Coronary artery (tissue), 2 donors: ENCODE data around the gene NBAS.

Experiments
- DNase-seq: peaks from one replicate; pipeline ENCODE4 v3.0.0-alpha.2; 2017; ENCODE audit warnings: low spot score
- H3K27ac ChIP-seq, 2 donors: fragments of 200-600 bp; sonication (generic); one replicate each; pipeline ENCODE4 v1.5.1; 2016 to 2019
- H3K4me3 ChIP-seq: fragments of 200-600 bp; sonication (generic); 2 replicates; pipeline ENCODE4 v1.5.1; 2016; ENCODE audit warnings: mild to moderate bottlenecking, moderate library complexity
- TF ChIP-seq, protein P1 (sequence below): fragments of 200-600 bp; sonication (generic); IDR thresholded peaks from one replicate; pipeline ENCODE4 v1.5.1; 2019; ENCODE audit warnings: antibody characterized with exemption

NBAS gene

DNA sequence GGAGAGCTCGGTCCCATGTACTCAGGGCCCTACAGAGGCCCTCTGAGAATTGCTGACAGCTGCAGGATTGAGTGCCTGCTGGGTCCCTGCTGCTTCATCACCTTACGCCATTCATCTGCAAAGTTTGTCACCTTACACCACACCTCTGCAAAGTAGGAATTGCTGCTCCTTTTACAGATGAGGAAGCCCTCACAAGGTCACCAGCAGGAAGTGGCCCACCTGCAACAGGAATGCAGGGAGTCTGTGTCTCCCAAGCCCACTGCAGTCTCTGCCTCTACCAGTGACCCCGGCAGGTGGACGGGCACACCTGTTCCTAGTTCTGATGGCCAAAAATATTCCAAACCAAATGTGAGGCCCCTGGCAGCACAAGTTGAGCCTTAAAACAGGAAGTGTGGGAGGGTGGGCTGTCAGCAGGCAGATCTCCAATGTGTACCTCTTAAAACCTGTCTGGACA lies 441.4 kb downstream of the NBAS start:
- Histone ChIP-seq H3K4me3 (no peak overlapping the region), H3K27ac (no peak overlapping the region)
- TF ChIP-seq, protein P1, sequence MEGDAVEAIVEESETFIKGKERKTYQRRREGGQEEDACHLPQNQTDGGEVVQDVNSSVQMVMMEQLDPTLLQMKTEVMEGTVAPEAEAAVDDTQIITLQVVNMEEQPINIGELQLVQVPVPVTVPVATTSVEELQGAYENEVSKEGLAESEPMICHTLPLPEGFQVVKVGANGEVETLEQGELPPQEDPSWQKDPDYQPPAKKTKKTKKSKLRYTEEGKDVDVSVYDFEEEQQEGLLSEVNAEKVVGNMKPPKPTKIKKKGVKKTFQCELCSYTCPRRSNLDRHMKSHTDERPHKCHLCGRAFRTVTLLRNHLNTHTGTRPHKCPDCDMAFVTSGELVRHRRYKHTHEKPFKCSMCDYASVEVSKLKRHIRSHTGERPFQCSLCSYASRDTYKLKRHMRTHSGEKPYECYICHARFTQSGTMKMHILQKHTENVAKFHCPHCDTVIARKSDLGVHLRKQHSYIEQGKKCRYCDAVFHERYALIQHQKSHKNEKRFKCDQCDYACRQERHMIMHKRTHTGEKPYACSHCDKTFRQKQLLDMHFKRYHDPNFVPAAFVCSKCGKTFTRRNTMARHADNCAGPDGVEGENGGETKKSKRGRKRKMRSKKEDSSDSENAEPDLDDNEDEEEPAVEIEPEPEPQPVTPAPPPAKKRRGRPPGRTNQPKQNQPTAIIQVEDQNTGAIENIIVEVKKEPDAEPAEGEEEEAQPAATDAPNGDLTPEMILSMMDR, result no peak
- DNase-seq, result no peak

DNA sequence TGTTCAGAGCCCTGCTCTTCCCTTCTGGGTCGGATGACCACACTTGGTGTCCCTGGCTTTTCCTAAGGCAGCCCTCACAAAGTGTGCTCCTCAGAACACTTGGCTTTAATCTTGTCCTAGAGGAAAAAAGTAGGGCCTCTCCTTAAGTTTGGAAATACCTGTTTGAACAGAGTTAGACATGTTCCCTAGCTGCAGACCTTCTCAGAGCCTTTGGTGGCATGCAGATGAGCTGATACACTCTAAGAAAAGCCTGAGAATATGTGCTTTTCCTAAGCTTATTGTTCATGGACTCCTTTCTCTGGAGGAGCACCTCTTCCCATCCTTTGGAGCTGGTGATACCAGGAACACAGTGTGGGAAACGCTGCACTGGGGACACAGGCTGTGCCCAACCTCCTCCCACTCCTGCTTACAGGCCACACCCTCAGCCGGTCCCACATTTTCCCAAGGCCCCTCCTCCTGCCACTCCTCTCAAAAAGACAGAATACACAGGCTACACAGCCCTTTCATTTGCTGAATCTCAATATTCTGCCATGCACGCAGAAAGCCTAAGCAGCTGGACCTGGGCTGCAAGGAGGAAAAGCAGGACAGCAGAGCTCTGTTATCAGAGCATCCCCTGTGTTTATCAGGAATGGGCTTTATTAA lies 443.6 kb downstream of the NBAS start:
- no peak for DNase-seq

More for the DNA sequence above, 443.6 kb downstream of the NBAS start:
- Histone ChIP-seq H3K27ac (no peak overlapping the region), H3K4me3 (no peak overlapping the region)
- TF ChIP-seq, protein P1, result no peak
